H1 (cell line): Measurements from ENCODE around the gene NEMF.
"Not testable (repeated sequence)": the region's sequence is repeated elsewhere in the genome, so short reads cannot be mapped to it uniquely, and the experiment has no call there.

Experiments used
- EGR1 ChIP-seq: IDR thresholded peaks from 2 replicates; pipeline ENCODE4 v1.6.1; 2011; ENCODE audit warnings: low read depth, low read length, borderline replicate concordance
- EP300 ChIP-seq, 2 experiments: IDR thresholded peaks; 1 replicate in 1 of 2; 2 replicates in 1 of 2; pipeline ENCODE4 v1.6.1; 2011 to 2012; ENCODE audit warnings: low read depth in 2 of 2, low read length in 2 of 2, mild to moderate bottlenecking in 2 of 2, borderline replicate concordance in 1 of 2, inconsistent platforms in 1 of 2, moderate library complexity in 1 of 2
- FOSL1 ChIP-seq: IDR thresholded peaks from 2 replicates; pipeline ENCODE4 v1.6.1; 2011; ENCODE audit warnings: mild to moderate bottlenecking, low read depth, low read length, moderate library complexity; ENCODE audit not compliant: insufficient read depth
- GABPA ChIP-seq: IDR thresholded peaks from 2 replicates; pipeline ENCODE4 v1.6.1; 2011; ENCODE audit warnings: mild to moderate bottlenecking, low read length, moderate library complexity, borderline replicate concordance; ENCODE audit not compliant: insufficient read depth
- NRF1 ChIP-seq: IDR thresholded peaks from 2 replicates; pipeline ENCODE4 v1.6.1; 2011; ENCODE audit warnings: mild to moderate bottlenecking, low read depth, low read length, improper control_type of control experiment
- POLR2A ChIP-seq, 2 experiments: IDR thresholded peaks; 1 replicate in 1 of 2; 2 replicates in 1 of 2; pipeline ENCODE4 v1.6.1; 2011; ENCODE audit warnings: low read depth in 2 of 2, low read length in 2 of 2, mild to moderate bottlenecking in 2 of 2; ENCODE audit errors: control extremely low read depth in 1 of 2
- POLR2AphosphoS5 ChIP-seq: IDR thresholded peaks from 2 replicates; pipeline ENCODE4 v1.6.1; 2011; ENCODE audit warnings: low read depth, low read length
- RFX5 ChIP-seq: IDR thresholded peaks from 2 replicates; pipeline ENCODE4 v1.6.1; 2011; ENCODE audit warnings: low read depth, low read length, improper control_type of control experiment, borderline replicate concordance
- SP2 ChIP-seq: IDR thresholded peaks from 2 replicates; pipeline ENCODE4 v1.6.1; 2012; ENCODE audit warnings: mild to moderate bottlenecking, low read length, inconsistent platforms
- SRF ChIP-seq: IDR thresholded peaks from 2 replicates; pipeline ENCODE4 v1.6.1; 2011; ENCODE audit warnings: mild to moderate bottlenecking, low read depth, low read length, moderate library complexity
- TAF1 ChIP-seq: IDR thresholded peaks from 2 replicates; pipeline ENCODE4 v1.6.1; 2011; ENCODE audit warnings: mild to moderate bottlenecking, low read depth, low read length
- ZNF274 ChIP-seq: IDR thresholded peaks from 2 replicates; pipeline ENCODE4 v1.7.0; 2012; ENCODE audit warnings: low read length, borderline replicate concordance; ENCODE audit errors: extremely low read depth
- TF ChIP-seq, protein P1 (sequence below), 3 experiments: IDR thresholded peaks; 1 replicate in 2 of 3; 2 replicates in 1 of 3; pipeline versions ENCODE4 v1.5.1 to v1.6.1; 2011; ENCODE audit warnings: low read length in 3 of 3, mild to moderate bottlenecking in 3 of 3, inconsistent platforms in 2 of 3, low read depth in 1 of 3, moderate library complexity in 1 of 3; ENCODE audit not compliant: insufficient read depth in 1 of 3; ENCODE audit errors: control extremely low read depth in 1 of 3
- TF ChIP-seq, protein P2 (sequence below): IDR thresholded peaks from 2 replicates; pipeline ENCODE4 v1.6.1; 2011; ENCODE audit warnings: low read length, improper control_type of control experiment

DNA sequence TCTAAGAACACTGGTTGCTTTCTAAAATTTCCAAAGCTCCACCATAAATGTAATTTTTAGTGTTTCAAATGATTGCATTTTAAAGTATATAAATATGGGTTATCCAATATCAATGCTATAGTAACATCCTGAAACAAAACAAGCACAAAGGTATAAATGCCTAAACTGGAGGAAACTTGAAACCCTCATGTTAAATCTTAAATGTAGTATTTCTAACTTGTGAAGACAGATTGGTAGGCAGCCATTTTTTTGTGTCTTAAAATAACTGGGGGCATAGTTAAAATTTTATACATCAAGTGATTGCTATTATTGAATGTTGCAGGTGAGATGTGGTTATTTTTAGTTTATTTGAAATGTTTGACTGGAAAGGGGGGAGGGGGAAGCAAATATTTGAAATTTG lies 43.7 kb upstream of the NEMF start:
- TF ChIP-seq, protein P1, sequence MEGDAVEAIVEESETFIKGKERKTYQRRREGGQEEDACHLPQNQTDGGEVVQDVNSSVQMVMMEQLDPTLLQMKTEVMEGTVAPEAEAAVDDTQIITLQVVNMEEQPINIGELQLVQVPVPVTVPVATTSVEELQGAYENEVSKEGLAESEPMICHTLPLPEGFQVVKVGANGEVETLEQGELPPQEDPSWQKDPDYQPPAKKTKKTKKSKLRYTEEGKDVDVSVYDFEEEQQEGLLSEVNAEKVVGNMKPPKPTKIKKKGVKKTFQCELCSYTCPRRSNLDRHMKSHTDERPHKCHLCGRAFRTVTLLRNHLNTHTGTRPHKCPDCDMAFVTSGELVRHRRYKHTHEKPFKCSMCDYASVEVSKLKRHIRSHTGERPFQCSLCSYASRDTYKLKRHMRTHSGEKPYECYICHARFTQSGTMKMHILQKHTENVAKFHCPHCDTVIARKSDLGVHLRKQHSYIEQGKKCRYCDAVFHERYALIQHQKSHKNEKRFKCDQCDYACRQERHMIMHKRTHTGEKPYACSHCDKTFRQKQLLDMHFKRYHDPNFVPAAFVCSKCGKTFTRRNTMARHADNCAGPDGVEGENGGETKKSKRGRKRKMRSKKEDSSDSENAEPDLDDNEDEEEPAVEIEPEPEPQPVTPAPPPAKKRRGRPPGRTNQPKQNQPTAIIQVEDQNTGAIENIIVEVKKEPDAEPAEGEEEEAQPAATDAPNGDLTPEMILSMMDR (IDR thresholded peaks at IDR 0.05; ENCODE audit: control extremely low read depth in 1 of 3, insufficient read depth in 1 of 3, low read depth in 1 of 3, low read length in 3 of 3) = not testable (repeated sequence)
- TF ChIP-seq EP300 (IDR thresholded peaks at IDR 0.05; ENCODE audit: borderline replicate concordance in 1 of 2, low read depth in 2 of 2, low read length in 2 of 2); POLR2AphosphoS5; TAF1; NRF1; POLR2A (IDR thresholded peaks at IDR 0.05; ENCODE audit: control extremely low read depth in 1 of 2, low read depth in 2 of 2, low read length in 2 of 2); RFX5; ZNF274; GABPA; EGR1; SP2; SRF; FOSL1: not testable (repeated sequence)
- TF ChIP-seq, protein P2, sequence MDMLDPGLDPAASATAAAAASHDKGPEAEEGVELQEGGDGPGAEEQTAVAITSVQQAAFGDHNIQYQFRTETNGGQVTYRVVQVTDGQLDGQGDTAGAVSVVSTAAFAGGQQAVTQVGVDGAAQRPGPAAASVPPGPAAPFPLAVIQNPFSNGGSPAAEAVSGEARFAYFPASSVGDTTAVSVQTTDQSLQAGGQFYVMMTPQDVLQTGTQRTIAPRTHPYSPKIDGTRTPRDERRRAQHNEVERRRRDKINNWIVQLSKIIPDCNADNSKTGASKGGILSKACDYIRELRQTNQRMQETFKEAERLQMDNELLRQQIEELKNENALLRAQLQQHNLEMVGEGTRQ = not testable (repeated sequence)
